Measurements from ENCODE around the gene DPF3.

DNA sequence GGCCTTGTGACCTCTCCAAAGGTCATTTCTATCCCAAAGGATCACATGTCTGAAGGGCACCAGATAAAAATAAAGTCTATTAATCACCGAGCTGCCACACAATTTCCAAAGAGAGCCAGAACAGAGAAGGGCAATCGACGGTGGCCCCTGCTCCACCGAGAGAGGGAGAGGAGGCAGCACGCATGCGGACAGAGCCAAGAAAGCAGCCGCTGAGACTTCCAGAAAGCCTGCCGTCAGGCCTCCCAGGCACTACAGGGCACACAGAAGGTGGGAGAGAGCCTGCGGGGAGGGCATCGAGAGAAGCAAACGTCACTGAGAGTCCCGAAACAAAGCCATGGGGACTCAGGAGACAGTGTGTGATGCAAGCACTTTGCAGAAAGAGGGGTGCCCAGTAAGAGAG, 182.0 kb downstream of the DPF3 start:
- TF ChIP-seq, protein P1, sequence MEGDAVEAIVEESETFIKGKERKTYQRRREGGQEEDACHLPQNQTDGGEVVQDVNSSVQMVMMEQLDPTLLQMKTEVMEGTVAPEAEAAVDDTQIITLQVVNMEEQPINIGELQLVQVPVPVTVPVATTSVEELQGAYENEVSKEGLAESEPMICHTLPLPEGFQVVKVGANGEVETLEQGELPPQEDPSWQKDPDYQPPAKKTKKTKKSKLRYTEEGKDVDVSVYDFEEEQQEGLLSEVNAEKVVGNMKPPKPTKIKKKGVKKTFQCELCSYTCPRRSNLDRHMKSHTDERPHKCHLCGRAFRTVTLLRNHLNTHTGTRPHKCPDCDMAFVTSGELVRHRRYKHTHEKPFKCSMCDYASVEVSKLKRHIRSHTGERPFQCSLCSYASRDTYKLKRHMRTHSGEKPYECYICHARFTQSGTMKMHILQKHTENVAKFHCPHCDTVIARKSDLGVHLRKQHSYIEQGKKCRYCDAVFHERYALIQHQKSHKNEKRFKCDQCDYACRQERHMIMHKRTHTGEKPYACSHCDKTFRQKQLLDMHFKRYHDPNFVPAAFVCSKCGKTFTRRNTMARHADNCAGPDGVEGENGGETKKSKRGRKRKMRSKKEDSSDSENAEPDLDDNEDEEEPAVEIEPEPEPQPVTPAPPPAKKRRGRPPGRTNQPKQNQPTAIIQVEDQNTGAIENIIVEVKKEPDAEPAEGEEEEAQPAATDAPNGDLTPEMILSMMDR (IDR thresholded peaks at IDR 0.05), result no peak
- no peak for TF ChIP-seq POLR2A (IDR thresholded peaks at IDR 0.05)
- TF ChIP-seq POLR2AphosphoS5 (IDR thresholded peaks at IDR 0.05), result no peak

Measured in prostate gland (tissue), 2 donors.